Measurements from ENCODE around the gene TRRAP.

The TRRAP gene

GRCh38 chr7:98956469-98956868, 78.1 kb downstream of the TRRAP start:
- no peak for DNase-seq (ENCODE audit: low read depth)
- TF ChIP-seq, protein P1, sequence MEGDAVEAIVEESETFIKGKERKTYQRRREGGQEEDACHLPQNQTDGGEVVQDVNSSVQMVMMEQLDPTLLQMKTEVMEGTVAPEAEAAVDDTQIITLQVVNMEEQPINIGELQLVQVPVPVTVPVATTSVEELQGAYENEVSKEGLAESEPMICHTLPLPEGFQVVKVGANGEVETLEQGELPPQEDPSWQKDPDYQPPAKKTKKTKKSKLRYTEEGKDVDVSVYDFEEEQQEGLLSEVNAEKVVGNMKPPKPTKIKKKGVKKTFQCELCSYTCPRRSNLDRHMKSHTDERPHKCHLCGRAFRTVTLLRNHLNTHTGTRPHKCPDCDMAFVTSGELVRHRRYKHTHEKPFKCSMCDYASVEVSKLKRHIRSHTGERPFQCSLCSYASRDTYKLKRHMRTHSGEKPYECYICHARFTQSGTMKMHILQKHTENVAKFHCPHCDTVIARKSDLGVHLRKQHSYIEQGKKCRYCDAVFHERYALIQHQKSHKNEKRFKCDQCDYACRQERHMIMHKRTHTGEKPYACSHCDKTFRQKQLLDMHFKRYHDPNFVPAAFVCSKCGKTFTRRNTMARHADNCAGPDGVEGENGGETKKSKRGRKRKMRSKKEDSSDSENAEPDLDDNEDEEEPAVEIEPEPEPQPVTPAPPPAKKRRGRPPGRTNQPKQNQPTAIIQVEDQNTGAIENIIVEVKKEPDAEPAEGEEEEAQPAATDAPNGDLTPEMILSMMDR (IDR thresholded peaks at IDR 0.05; ENCODE audit: control insufficient read depth, extremely low read depth, insufficient read depth), result no peak
- H3K4me3 ChIP-seq (ENCODE audit: low read depth, low read length), result no peak overlapping the region

- H3K4me3 ChIP-seq (ENCODE audit: low read depth, low read length), result no peak overlapping the region
- DNase-seq (ENCODE audit: low read depth), result no peak
- TF ChIP-seq, protein P1 (IDR thresholded peaks at IDR 0.05; ENCODE audit: control insufficient read depth, extremely low read depth, insufficient read depth), result no peak
Measured at GRCh38 chr7:98956937-98957336, 78.6 kb downstream of the TRRAP start.

DNA sequence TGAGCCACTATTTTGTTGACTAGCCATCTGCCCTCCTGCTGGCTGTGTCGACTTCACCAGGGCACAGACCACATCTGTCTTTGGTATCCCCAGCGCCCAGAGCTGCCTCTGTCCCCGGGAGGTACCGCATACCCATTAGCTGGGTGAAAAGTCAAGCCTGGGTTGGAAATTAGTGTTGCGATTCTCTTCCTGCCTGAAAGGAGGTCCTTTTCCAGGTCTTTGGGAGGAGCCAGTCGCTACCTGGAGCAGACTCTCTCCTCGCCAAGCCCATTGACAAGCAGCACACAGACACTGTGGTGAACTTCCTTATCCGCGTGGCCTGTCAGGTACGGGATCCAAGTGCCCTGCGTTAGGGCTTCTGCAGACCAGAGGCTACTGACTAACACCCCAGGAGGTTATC, 79.4 kb downstream of the TRRAP start:
- TF ChIP-seq, protein P1 (IDR thresholded peaks at IDR 0.05; ENCODE audit: control insufficient read depth, extremely low read depth, insufficient read depth), result no peak
- DNase-seq (ENCODE audit: low read depth), result no peak
- no peak overlapping the region for H3K4me3 ChIP-seq (ENCODE audit: low read depth, low read length)

GRCh38 chr7:98958968-98959367, 80.6 kb downstream of the TRRAP start:
- TF ChIP-seq, protein P1 (IDR thresholded peaks at IDR 0.05; ENCODE audit: control insufficient read depth, extremely low read depth, insufficient read depth), result no peak
- H3K4me3 ChIP-seq (ENCODE audit: low read depth, low read length), result no peak overlapping the region
- DNase-seq (ENCODE audit: low read depth), result no peak

DNA sequence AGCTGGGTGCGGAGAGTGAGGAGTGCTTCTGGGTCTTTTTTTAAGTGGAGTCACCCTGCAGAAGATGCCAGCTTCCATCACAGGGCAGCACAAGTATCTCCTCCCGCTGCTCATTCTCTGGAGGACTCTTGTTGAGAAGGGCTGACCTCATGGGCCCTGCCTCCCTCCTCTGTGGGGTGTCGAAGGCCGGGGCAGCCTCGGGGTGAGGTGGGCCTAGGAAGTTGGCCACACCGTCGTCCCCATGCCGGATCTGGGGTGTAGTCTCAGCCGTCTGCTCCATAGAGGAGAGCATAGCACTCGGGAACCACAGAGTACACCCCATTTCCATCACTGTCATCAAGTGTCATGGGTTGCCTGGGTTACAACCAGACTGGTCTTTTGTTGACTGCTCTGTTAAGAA, 85.0 kb downstream of the TRRAP start:
- no peak overlapping the region for H3K4me3 ChIP-seq (ENCODE audit: low read depth, low read length)
- no peak for DNase-seq (ENCODE audit: low read depth)
- TF ChIP-seq, protein P1 (IDR thresholded peaks at IDR 0.05; ENCODE audit: control insufficient read depth, extremely low read depth, insufficient read depth), result no peak

DNA sequence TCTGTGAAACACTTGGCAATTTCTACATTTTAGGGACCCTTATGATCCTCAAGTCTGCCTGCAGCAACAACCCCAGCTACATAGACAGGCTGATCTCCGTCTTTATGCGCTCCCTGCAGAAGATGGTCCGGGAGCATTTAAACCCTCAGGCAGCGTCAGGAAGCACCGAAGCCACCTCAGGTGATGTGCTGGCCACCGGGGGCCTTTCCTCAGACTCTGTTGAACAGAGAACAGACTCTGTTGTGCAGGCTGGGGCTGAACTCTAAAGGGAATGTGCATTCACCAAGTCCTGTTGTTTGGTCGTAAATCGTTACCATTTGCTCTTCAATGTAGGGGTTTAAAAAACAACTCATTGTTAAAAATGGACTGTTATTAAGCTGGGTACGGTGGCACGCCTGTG, 86.3 kb downstream of the TRRAP start:
- H3K4me3 ChIP-seq (ENCODE audit: low read depth, low read length), result no peak overlapping the region
- no peak for DNase-seq (ENCODE audit: low read depth)
- TF ChIP-seq, protein P1 (IDR thresholded peaks at IDR 0.05; ENCODE audit: control insufficient read depth, extremely low read depth, insufficient read depth), result no peak

GRCh38 chr7:98968621-98969020, 90.3 kb downstream of the TRRAP start:
- TF ChIP-seq, protein P1 (IDR thresholded peaks at IDR 0.05; ENCODE audit: control insufficient read depth, extremely low read depth, insufficient read depth), result no peak
- peak; percentile 62 for DNase-seq (ENCODE audit: low read depth)
- no peak overlapping the region for H3K4me3 ChIP-seq (ENCODE audit: low read depth, low read length)

Data from LNCaP clone FGC (cell line).